H9 (cell line): Measurements from ENCODE around the gene SEH1L. TPM values are rescaled to one million over a fixed set of nuclear protein-coding genes. Genes with fewer than 3 reads are reported as not detected.

Experiments used
- DNase-seq: peaks from one replicate; pipeline ENCODE4 v3.0.0-alpha.2; 2017
- H2AFZ ChIP-seq: one replicate; pipeline ENCODE4 v1.6.1; 2013; ENCODE audit warnings: mild to moderate bottlenecking, low read length, control low read depth, moderate library complexity
- H2AK5ac ChIP-seq: 2 replicates; pipeline ENCODE4 v1.6.1; 2013; ENCODE audit warnings: low read length, control low read depth, mixed read lengths; ENCODE audit not compliant: insufficient read length
- H2BK120ac ChIP-seq: one replicate; pipeline ENCODE4 v1.6.1; 2013; ENCODE audit warnings: low read depth, mild to moderate bottlenecking, low read length, control low read depth, inconsistent platforms; ENCODE audit not compliant: poor library complexity, severe bottlenecking
- H2BK12ac ChIP-seq: 2 replicates; pipeline ENCODE4 v1.6.1; 2013; ENCODE audit warnings: low read length, control low read depth, mixed read lengths, low read depth; ENCODE audit not compliant: insufficient read length
- H2BK15ac ChIP-seq: 2 replicates; pipeline ENCODE4 v1.6.1; 2013; ENCODE audit warnings: low read depth, low read length, control low read depth
- H2BK20ac ChIP-seq: one replicate; pipeline ENCODE4 v1.6.1; 2013; ENCODE audit warnings: low read depth, mild to moderate bottlenecking, low read length, control low read depth, inconsistent platforms; ENCODE audit not compliant: poor library complexity, severe bottlenecking
- H2BK5ac ChIP-seq: 2 replicates; pipeline ENCODE4 v1.6.1; 2013; ENCODE audit warnings: low read length, control low read depth, mixed read lengths; ENCODE audit not compliant: insufficient read length
- H3K14ac ChIP-seq: 2 replicates; pipeline ENCODE4 v1.6.1; 2013; ENCODE audit warnings: low read length, control low read depth; ENCODE audit not compliant: insufficient read depth
- H3K18ac ChIP-seq: 2 replicates; pipeline ENCODE4 v1.6.1; 2013; ENCODE audit warnings: low read depth, mild to moderate bottlenecking, mixed read lengths, low read length, control low read depth; ENCODE audit not compliant: insufficient read length
- H3K23ac ChIP-seq: 2 replicates; pipeline ENCODE4 v1.6.1; 2013; ENCODE audit warnings: low read length, control low read depth, mixed read lengths, low read depth; ENCODE audit not compliant: insufficient read length
- H3K23me2 ChIP-seq: 2 replicates; pipeline ENCODE4 v1.6.1; 2013; ENCODE audit warnings: low read depth, mild to moderate bottlenecking, mixed read lengths, low read length, control low read depth; ENCODE audit not compliant: insufficient read length, poor library complexity, severe bottlenecking
- H3K27ac ChIP-seq: 2 replicates; pipeline ENCODE4 v1.5.1; 2013; ENCODE audit warnings: low read length, control low read depth, mixed read lengths, low read depth; ENCODE audit not compliant: insufficient read length
- H3K27me3 ChIP-seq: 2 replicates; pipeline ENCODE4 v1.6.1; 2013; ENCODE audit warnings: low read length, control low read depth, inconsistent platforms; ENCODE audit not compliant: insufficient read depth
- H3K4ac ChIP-seq: 2 replicates; pipeline ENCODE4 v1.6.1; 2013; ENCODE audit warnings: low read depth, mild to moderate bottlenecking, control low read depth, inconsistent platforms, low read length, moderate library complexity
- H3K4me1 ChIP-seq: 2 replicates; pipeline ENCODE4 v1.6.1; 2013; ENCODE audit warnings: low read length, control low read depth, inconsistent platforms; ENCODE audit not compliant: insufficient read depth
- H3K4me2 ChIP-seq: 2 replicates; pipeline ENCODE4 v1.6.1; 2013; ENCODE audit warnings: low read length, control low read depth, mixed read lengths; ENCODE audit not compliant: insufficient read length, insufficient read depth
- H3K56ac ChIP-seq: 2 replicates; pipeline ENCODE4 v1.6.1; 2013; ENCODE audit warnings: low read depth, mild to moderate bottlenecking, mixed read lengths, low read length, control low read depth; ENCODE audit not compliant: insufficient read length
- H3K79me1 ChIP-seq: 2 replicates; pipeline ENCODE4 v1.6.1; 2013; ENCODE audit warnings: low read depth, mild to moderate bottlenecking, moderate library complexity, low read length, control low read depth, inconsistent platforms; ENCODE audit not compliant: insufficient read depth, poor library complexity, severe bottlenecking
- H3K79me2 ChIP-seq: 2 replicates; pipeline ENCODE4 v1.6.1; 2013; ENCODE audit warnings: low read length, control low read depth, inconsistent platforms; ENCODE audit not compliant: insufficient read depth
- H3K9ac ChIP-seq: 2 replicates; pipeline ENCODE4 v1.6.1; 2013; ENCODE audit warnings: low read length, control low read depth, mixed read lengths; ENCODE audit not compliant: insufficient read length; ENCODE audit errors: extremely low read depth
- H3K9me3 ChIP-seq: one replicate; pipeline ENCODE4 v1.6.1; 2013; ENCODE audit warnings: low read depth, low read length, inconsistent platforms; ENCODE audit not compliant: control insufficient read depth
- H3T11ph ChIP-seq: one replicate; pipeline ENCODE4 v1.6.1; 2013; ENCODE audit warnings: mild to moderate bottlenecking, low read length, control low read depth, inconsistent platforms
- H4K20me1 ChIP-seq: one replicate; pipeline ENCODE4 v1.6.1; 2013; ENCODE audit not compliant: control insufficient read depth, insufficient read length, insufficient read depth
- H4K5ac ChIP-seq: 2 replicates; pipeline ENCODE4 v1.6.1; 2013; ENCODE audit warnings: low read depth, mild to moderate bottlenecking, mixed read lengths, low read length, control low read depth; ENCODE audit not compliant: insufficient read length
- H4K8ac ChIP-seq: replicated peaks from 2 replicates; pipeline ENCODE4 v1.6.1; 2013; ENCODE audit warnings: low read length, control low read depth, mixed read lengths, low read depth; ENCODE audit not compliant: insufficient read length
- H4K91ac ChIP-seq: 2 replicates; pipeline ENCODE4 v1.6.1; 2013; ENCODE audit warnings: low read depth, mild to moderate bottlenecking, moderate library complexity, mixed read lengths, low read length, control low read depth; ENCODE audit not compliant: insufficient read length
- H3K27ac Mint-ChIP-seq, 3 experiments: 2 replicates in 2 of 3; 3 replicates in 1 of 3; pipeline ENCODE4 v1.8.0; 2020 to 2021; ENCODE audit warnings: mixed read lengths in 3 of 3, mild to moderate bottlenecking in 1 of 3, moderate library complexity in 1 of 3
- H3K27me3 Mint-ChIP-seq: 2 replicates; pipeline ENCODE4 v1.8.0; 2021; ENCODE audit warnings: low read depth, mild to moderate bottlenecking, moderate library complexity, mixed read lengths
- H3K36me3 Mint-ChIP-seq, 3 experiments: 2 replicates in 2 of 3; 3 replicates in 1 of 3; pipeline ENCODE4 v1.8.0; 2020 to 2021; ENCODE audit warnings: low read depth in 3 of 3, mixed read lengths in 3 of 3; ENCODE audit not compliant: insufficient read depth in 1 of 3
- H3K4me1 Mint-ChIP-seq, 2 experiments: 2 replicates each; pipeline ENCODE4 v1.8.0; 2020; ENCODE audit warnings: mixed read lengths in 2 of 2
- H3K4me3 Mint-ChIP-seq, 2 experiments: 2 replicates in 1 of 2; 3 replicates in 1 of 2; pipeline ENCODE4 v1.8.0; 2020 to 2021; ENCODE audit warnings: mild to moderate bottlenecking in 2 of 2, mixed read lengths in 2 of 2, moderate library complexity in 1 of 2
- H3K9me3 Mint-ChIP-seq, 2 experiments: 2 replicates in 1 of 2; 3 replicates in 1 of 2; pipeline ENCODE4 v1.8.0; 2020; ENCODE audit warnings: mild to moderate bottlenecking in 2 of 2, mixed read lengths in 2 of 2, moderate library complexity in 1 of 2
- CTCF ChIP-seq: fragments of 200-600 bp; sonication (generic); conservative IDR thresholded peaks from 3 replicates; pipeline ENCODE4 v1.8.0; 2021; ENCODE audit warnings: antibody characterized with exemption, mild to moderate bottlenecking
- total RNA-seq: library from RNA; stranded (reverse); gene quantifications from 2 replicates; pipeline ENCODE4 v1.2.1, GENCODE V29; 2021

SEH1L gene
- total RNA-seq, 1 experiment from 2014 or later: 97.2 TPM

- no peak overlapping the region for H3T11ph ChIP-seq
- H2BK5ac ChIP-seq: no peak overlapping the region
- no peaks in the 10 kb centered on the region for H3K4me1 ChIP-seq
- peaks cover 27 to 68% (median 56%) of the 10 kb centered on the region in 3 experiments for H3K36me3 Mint-ChIP-seq
- no peak overlapping the region for H4K91ac ChIP-seq
- no peaks in the 10 kb centered on the region for H4K20me1 ChIP-seq
- no peak overlapping the region for H4K5ac ChIP-seq
- no peak overlapping the region for H3K23ac ChIP-seq
- no peak overlapping the region for H3K18ac ChIP-seq
- H3K27me3 Mint-ChIP-seq: no peaks in the 10 kb centered on the region
- no peaks in the 10 kb centered on the region for H3K9me3 ChIP-seq
- H3K4me1 Mint-ChIP-seq: no peaks in the 10 kb centered on the region
- H4K8ac ChIP-seq: no peak overlapping the region
- no peak overlapping the region for H3K4me2 ChIP-seq
- no peaks in the 10 kb centered on the region for H3K79me2 ChIP-seq
- no peak overlapping the region for H2BK15ac ChIP-seq
- no peaks in the 10 kb centered on the region for H3K27me3 ChIP-seq
- H2BK12ac ChIP-seq: no peak overlapping the region
- H3K27ac ChIP-seq: no peak overlapping the region
- no peak overlapping the region for H2BK120ac ChIP-seq
- H2AK5ac ChIP-seq: no peak overlapping the region
- DNase-seq: no peak
- no peak overlapping the region for H3K4ac ChIP-seq
- H3K79me1 ChIP-seq: no peaks in the 10 kb centered on the region
- no peak overlapping the region for H2AFZ ChIP-seq
- no peak overlapping the region for H3K14ac ChIP-seq
- no peak overlapping the region for H2BK20ac ChIP-seq
- no peak overlapping the region for H3K27ac Mint-ChIP-seq
- H3K23me2 ChIP-seq: no peaks in the 10 kb centered on the region
- TF ChIP-seq CTCF: no peak
- H3K9me3 Mint-ChIP-seq: peaks cover 0 to 3% of the 10 kb centered on the region in 2 experiments; a peak in 1 of 5 replicates
- H3K56ac ChIP-seq: no peak overlapping the region
- no peak overlapping the region for H3K4me3 Mint-ChIP-seq
- no peak overlapping the region for H3K9ac ChIP-seq
Measured at GRCh38 chr18:13022644-13023043, 74.8 kb downstream of the SEH1L start.
